ENCODE data around the gene PCDHGA1. TPM values are rescaled to one million over a fixed set of nuclear protein-coding genes. Genes with fewer than 3 reads are reported as not detected.
"Not testable (repeated sequence)": the region's sequence is repeated elsewhere in the genome, so short reads cannot be mapped to it uniquely, and the experiment has no call there.

Gene PCDHGA1
- polyA plus RNA-seq, 3 donors = 0.10 to 0.25 TPM; not detected in 1

DNA sequence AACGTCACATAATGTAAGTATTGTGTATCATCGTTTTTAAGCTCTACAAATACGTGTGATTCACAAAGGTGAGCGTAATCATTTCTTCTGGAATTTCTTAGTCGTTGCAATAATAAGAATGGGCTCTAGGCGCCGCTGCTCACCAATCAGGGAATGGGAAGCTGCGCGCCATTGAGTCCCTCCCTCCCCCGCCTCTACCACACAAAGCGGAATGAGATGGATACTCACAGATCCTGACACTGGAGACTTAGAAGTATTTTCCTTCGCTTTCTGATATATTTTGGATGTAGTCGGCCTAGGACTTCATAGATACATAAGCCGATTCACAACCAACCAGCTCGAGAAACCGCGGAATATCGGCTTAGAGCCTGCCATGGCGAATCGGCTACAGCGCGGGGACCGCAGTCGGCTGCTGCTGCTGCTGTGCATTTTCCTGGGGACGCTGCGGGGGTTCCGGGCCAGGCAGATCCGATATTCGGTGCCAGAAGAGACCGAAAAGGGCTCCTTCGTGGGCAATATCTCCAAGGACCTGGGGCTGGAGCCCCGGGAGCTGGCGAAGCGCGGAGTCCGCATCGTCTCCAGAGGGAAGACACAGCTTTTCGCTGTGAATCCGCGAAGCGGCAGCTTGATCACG is 90.7 kb downstream of the PCDHGA1 start, which contains the start of gene PCDHGA11:
Gene PCDHGA11, plus strand, starts transcription at position 197 of the 634 bp plus-strand sequence. Its CDS starts 177 bp downstream, at position 374.
- WGBS, 3 donors = 9 to 11% (median 10%) methylated on average over 42 of the region's 42 CpGs
- no peak within 1 kb of the TSS for H3K27ac ChIP-seq (ENCODE audit: low read depth, low read length)

DNA sequence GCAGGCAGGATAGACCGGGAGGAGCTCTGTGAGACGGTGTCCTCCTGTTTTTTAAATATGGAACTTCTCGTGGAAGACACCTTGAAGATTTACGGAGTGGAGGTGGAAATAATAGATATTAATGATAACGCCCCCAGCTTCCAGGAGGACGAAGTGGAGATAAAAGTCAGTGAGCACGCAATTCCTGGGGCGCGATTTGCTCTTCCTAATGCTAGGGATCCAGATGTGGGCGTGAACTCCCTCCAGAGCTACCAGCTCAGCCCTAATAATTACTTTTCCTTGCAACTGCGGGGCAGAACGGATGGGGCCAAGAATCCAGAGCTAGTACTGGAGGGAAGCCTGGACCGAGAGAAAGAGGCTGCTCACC is 91.2 kb downstream of the PCDHGA1 start:
- 8 to 13% (median 13%) methylated on average over 13 of the region's 13 CpGs for WGBS, 3 donors
- no peak overlapping the region for H3K27ac ChIP-seq (ENCODE audit: low read depth, low read length)

DNA sequence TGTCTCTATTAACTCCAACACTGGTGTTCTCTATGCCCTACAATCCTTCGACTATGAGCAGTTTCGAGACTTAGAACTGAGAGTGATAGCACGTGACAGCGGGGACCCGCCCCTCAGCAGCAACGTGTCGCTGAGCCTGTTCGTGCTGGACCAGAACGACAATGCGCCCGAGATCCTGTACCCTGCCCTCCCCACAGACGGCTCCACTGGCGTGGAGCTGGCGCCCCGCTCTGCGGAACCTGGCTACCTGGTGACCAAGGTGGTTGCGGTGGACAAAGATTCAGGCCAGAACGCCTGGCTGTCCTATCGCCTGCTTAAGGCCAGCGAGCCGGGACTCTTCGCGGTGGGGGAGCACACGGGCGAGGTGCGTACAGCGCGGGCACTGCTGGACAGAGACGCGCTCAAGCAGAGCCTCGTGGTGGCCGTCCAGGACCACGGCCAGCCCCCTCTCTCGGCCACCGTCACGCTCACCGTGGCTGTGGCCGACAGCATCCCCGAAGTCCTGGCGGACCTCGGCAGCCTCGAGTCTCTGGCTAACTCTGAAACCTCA is 92.5 kb downstream of the PCDHGA1 start:
- H3K27ac ChIP-seq (ENCODE audit: low read depth, low read length) = no peak overlapping the region
- WGBS, 3 donors = 16 to 25% (median 23%) methylated on average over 35 to 42 of the region's 42 CpGs

DNA sequence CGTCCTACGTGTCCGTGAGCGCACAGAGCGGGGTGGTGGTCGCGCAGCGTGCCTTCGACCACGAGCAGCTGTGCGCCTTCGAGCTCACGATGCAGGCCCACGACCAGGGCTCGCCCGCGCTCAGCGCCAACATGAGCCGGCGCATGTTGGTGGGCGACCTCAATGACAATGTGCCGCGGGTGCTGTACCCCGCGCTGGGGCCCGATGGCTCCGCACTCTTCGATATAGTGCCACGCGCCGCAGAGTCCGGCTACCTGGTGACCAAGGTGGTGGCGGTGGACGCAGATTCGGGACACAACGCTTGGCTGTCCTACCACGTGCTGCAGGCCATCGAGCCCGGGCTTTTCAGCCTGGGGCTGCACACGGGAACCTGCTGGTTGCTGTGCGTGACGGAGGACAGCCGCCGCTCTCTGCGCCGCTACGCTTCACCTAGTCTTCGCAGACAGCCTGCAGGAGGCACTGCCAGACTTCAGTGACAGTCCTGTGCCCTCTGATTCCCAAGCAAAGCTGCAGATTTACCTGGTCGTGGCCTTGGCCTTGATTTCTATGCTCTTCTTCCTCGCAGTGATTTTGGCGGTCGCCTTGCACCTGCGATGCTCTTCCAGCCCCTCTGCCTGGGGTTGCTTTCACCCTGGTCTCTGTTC is 97.6 kb downstream of the PCDHGA1 start:
- no peak overlapping the region for H3K27ac ChIP-seq (ENCODE audit: low read depth, low read length)
- 34 to 46% (median 43%) methylated on average over 53 of the region's 53 CpGs for WGBS, 3 donors

DNA sequence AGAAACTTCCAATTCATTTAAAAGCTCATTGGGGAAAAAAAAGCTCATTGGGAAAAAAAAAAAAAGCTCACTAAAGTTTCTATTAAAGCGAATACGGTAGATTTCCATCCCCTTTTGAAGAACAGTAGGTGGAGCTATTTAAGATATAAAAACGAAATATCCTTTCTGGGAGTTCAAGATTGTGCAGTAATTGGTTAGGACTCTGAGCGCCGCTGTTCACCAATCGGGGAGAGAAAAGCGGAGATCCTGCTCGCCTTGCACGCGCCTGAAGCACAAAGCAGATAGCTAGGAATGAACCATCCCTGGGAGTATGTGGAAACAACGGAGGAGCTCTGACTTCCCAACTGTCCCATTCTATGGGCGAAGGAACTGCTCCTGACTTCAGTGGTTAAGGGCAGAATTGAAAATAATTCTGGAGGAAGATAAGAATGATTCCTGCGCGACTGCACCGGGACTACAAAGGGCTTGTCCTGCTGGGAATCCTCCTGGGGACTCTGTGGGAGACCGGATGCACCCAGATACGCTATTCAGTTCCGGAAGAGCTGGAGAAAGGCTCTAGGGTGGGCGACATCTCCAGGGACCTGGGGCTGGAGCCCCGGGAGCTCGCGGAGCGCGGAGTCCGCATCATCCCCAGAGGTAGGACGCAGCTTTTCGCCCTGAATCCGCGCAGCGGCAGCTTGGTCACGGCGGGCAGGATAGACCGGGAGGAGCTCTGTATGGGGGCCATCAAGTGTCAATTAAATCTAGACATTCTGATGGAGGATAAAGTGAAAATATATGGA is 100.2 kb downstream of the PCDHGA1 start, which contains the start of gene PCDHGA12:
Gene PCDHGA12, plus strand, starts transcription at position 176 of the 782 bp plus-strand sequence. Its CDS starts 253 bp downstream, at position 429.
- H3K27ac ChIP-seq (ENCODE audit: low read depth, low read length) = no peak within 1 kb of the TSS
- WGBS, 3 donors = 7 to 12% (median 11%) methylated on average over 33 of the region's 33 CpGs

DNA sequence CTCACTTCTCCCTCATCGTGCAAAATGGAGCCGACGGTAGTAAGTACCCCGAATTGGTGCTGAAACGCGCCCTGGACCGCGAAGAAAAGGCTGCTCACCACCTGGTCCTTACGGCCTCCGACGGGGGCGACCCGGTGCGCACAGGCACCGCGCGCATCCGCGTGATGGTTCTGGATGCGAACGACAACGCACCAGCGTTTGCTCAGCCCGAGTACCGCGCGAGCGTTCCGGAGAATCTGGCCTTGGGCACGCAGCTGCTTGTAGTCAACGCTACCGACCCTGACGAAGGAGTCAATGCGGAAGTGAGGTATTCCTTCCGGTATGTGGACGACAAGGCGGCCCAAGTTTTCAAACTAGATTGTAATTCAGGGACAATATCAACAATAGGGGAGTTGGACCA is 101.0 kb downstream of the PCDHGA1 start:
- H3K27ac ChIP-seq (ENCODE audit: low read depth, low read length) = no peak overlapping the region

DNA sequence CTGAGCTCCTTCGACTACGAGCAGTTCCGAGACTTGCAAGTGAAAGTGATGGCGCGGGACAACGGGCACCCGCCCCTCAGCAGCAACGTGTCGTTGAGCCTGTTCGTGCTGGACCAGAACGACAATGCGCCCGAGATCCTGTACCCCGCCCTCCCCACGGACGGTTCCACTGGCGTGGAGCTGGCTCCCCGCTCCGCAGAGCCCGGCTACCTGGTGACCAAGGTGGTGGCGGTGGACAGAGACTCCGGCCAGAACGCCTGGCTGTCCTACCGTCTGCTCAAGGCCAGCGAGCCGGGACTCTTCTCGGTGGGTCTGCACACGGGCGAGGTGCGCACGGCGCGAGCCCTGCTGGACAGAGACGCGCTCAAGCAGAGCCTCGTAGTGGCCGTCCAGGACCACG is 102.0 kb downstream of the PCDHGA1 start:
- 25 to 35% (median 31%) methylated on average over 25 to 38 of the region's 38 CpGs for WGBS, 3 donors
- H3K27ac ChIP-seq (ENCODE audit: low read depth, low read length) = not testable (repeated sequence)

More for the DNA sequence above, 101.0 kb downstream of the PCDHGA1 start:
- 9 to 14% (median 13%) methylated on average over 37 of the region's 37 CpGs for WGBS, 3 donors

DNA sequence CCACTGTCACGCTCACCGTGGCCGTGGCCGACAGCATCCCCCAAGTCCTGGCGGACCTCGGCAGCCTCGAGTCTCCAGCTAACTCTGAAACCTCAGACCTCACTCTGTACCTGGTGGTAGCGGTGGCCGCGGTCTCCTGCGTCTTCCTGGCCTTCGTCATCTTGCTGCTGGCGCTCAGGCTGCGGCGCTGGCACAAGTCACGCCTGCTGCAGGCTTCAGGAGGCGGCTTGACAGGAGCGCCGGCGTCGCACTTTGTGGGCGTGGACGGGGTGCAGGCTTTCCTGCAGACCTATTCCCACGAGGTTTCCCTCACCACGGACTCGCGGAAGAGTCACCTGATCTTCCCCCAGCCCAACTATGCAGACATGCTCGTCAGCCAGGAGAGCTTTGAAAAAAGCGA is 102.4 kb downstream of the PCDHGA1 start:
- not testable (repeated sequence) for H3K27ac ChIP-seq (ENCODE audit: low read depth, low read length)
- WGBS, 3 donors = 18 to 29% (median 28%) methylated on average over 25 to 29 of the region's 29 CpGs

DNA sequence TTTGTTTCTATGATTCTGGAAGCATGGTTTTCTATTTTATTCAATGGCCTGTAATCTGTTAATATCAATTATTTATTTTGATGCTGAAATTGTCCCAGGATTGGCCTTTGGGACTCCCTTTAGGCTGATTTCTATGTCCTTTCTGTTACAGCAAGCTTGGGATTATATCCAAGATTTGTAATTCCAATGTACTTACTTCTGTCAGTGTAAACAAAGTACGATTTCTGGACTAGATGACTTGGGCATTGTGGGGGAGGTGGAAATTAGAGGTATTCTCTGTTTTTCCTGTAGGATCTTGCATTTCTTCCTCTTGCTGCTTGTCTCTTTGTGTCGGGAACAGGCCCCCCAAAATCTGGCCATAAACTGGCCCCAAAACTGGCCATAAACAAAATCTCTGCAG is 103.7 kb downstream of the PCDHGA1 start:
- 68 to 80% (median 76%) methylated on average over 2 of the region's 2 CpGs for WGBS, 3 donors
- no peak overlapping the region for H3K27ac ChIP-seq (ENCODE audit: low read depth, low read length)

DNA sequence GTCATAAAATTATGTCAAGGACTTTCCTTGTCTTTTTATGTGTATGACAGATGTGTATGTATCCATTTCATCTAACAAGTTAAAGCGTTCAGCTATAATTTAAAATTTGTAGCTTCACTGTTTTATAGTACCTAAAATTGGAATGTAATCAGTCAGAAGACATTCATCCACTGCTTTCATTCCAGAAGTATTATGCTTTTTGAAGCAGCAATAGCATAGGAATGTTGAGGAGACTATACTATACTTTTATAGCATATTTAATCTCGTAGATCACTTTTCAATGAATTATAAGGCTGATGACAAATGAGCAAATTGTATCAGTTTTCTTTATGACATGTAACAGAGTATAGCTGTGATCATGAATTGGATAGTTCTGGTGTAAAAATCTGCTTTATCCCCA is 106.9 kb downstream of the PCDHGA1 start:
- no peak overlapping the region for H3K27ac ChIP-seq (ENCODE audit: low read depth, low read length)
- WGBS, 3 donors = 91 to 93% (median 93%) methylated on average over 2 of the region's 2 CpGs

DNA sequence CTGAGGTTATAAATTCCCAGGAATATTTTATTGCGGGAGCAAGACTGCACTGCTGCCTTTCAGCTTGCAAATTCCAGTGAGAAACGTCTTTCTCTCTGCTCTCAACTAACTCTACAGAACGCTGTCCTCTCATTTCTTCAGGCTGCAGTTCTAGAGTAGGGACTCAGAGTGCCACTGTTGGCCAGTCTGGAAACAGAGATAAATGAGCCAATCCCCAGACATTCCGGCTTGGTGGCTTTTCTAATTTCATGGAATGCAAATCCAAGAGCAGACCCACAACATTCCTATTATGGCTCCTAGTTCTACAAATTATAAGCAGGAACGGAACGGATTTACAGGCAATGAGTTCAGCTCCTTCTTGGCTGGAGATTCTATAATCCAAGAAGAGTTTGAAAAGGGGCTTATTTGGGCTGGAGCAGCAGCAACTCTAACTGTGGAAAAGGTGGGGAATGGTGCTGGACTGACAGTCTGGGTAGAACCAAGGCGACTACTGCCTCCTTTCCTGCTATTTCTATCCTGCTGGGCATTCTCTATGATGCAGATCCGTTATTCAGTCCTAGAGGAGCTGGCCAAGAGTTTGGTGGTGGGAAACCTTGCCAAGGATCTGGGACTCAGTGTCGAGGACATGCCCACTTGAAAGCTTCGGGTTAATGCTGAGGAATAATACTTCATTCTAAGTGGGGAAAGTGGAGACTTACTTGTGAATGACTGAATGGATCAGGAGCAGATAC is 109.3 kb downstream of the PCDHGA1 start:
- WGBS, 3 donors = 60 to 69% (median 69%) methylated on average over 10 of the region's 10 CpGs
- no peak overlapping the region for H3K27ac ChIP-seq (ENCODE audit: low read depth, low read length)

DNA sequence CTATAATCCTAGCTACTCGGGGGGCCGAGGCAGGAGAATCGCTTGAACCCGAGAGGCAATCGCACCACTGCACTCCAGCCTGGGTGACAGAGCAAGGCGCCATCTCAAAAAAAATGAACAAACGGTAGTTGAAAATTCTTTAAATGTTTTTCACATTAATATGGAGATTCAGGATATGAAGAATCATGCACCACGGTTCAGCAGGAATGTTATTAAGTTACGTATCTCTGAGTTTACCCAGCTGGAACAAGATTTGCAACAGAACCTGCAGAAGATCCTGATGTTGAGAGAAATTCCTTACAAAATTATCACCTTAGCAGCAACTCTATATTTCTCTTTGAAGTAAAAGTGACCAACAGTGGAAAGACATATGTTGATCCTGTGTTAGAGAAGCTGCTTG is 110.0 kb downstream of the PCDHGA1 start:
- no peak overlapping the region for H3K27ac ChIP-seq (ENCODE audit: low read depth, low read length)
- 92 to 95% (median 93%) methylated on average over 9 of the region's 9 CpGs for WGBS, 3 donors

DNA sequence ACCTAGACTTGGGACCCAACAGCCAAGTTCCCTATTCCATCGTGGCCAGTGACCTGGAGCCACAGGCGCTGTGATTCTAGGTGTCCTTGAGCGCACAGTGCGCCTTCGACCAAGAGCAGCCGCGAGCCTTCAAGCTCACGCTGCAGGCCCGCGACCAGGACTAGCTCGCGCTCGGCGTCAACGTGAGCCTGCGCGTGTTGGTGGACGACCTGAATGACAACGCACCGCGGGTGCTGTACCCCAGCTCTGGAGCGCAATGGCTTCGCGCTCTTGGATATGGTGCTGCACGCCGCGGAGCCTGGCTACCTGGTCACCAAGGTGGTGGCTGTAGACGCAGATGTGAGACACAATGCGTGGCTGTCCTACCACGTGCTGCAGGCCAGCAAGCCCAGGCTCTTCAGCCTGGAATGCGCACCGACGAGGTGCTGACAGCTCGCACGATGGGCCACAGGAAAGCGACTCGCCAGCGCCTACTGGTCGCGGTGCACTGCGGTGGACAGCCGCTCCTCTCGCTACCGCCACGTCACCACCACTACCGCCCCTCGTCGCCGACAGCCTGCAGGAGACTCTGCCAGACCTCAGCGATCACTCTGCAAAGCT is 111.4 kb downstream of the PCDHGA1 start:
- no peak overlapping the region for H3K27ac ChIP-seq (ENCODE audit: low read depth, low read length)
- 44 to 52% (median 51%) methylated on average over 50 of the region's 50 CpGs for WGBS, 3 donors

DNA sequence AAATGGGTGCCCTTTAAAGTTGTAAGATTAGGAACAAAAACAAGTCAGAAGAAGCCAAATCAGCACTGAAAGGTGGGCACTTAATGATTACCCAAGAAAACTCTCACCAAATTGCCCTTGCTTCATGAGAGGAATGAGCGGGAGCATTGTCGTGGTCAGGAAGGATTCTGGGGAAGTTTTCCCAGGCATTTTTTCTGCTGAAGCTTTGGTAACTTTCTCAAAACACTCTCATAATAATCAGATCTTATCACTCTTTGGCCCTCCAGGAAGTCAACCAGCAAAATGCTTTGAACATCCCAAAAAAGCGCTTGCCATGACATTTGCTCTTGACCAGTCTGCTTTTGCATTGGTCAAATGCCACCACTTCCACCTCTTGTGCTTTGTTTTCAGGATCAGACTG is 135.0 kb downstream of the PCDHGA1 start:
- H3K27ac ChIP-seq (ENCODE audit: low read depth, low read length) = no peak overlapping the region
- WGBS, 3 donors = 95 to 98% (median 97%) methylated on average over 3 of the region's 3 CpGs

DNA sequence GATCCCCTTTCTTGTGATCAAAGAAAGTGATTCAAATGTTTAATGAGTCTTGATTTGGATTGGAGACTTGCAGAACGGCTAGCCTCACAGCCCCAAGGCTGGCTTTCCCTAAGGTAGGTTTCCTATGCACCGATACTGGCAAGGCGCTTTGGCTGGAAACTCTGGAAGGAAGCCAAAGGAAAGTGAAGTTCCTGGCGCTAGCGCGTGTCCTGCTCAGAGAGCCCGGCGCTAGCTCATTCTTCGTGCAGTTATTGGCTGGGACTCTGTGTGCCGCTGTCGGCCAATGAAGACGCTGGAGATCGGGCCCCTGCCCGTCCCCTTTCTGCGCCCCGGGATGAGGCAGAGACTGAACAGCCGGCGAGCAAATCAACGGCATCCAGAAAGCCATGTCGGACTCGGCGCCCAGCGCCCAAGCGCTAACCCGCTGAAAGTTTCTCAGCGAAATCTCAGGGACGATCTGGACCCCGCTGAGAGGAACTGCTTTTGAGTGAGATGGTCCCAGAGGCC is 145.4 kb downstream of the PCDHGA1 start, which contains the start of gene PCDHGC3:
Gene PCDHGC3, plus strand, starts transcription at position 342 of the 507 bp plus-strand sequence. Its CDS starts 151 bp downstream, at position 493.
- 0 to 1% (median 0%) methylated on average over 28 of the region's 28 CpGs for WGBS, 3 donors
- H3K27ac ChIP-seq (ENCODE audit: low read depth, low read length) = no peak within 1 kb of the TSS

DNA sequence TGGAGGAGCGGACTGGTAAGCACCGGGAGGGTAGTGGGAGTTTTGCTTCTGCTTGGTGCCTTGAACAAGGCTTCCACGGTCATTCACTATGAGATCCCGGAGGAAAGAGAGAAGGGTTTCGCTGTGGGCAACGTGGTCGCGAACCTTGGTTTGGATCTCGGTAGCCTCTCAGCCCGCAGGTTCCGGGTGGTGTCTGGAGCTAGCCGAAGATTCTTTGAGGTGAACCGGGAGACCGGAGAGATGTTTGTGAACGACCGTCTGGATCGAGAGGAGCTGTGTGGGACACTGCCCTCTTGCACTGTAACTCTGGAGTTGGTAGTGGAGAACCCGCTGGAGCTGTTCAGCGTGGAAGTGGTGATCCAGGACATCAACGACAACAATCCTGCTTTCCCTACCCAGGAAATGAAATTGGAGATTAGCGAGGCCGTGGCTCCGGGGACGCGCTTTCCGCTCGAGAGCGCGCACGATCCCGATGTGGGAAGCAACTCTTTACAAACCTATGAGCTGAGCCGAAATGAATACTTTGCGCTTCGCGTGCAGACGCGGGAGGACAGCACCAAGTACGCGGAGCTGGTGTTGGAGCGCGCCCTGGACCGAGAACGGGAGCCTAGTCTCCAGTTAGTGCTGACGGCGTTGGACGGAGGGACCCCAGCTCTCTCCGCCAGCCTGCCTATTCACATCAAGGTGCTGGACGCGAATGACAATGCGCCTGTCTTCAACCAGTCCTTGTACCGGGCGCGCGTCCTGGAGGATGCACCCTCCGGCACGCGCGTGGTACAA is 146.0 kb downstream of the PCDHGA1 start:
- 1 to 2% (median 1%) methylated on average over 58 of the region's 58 CpGs for WGBS, 3 donors
- H3K27ac ChIP-seq (ENCODE audit: low read depth, low read length) = no peak overlapping the region

DNA sequence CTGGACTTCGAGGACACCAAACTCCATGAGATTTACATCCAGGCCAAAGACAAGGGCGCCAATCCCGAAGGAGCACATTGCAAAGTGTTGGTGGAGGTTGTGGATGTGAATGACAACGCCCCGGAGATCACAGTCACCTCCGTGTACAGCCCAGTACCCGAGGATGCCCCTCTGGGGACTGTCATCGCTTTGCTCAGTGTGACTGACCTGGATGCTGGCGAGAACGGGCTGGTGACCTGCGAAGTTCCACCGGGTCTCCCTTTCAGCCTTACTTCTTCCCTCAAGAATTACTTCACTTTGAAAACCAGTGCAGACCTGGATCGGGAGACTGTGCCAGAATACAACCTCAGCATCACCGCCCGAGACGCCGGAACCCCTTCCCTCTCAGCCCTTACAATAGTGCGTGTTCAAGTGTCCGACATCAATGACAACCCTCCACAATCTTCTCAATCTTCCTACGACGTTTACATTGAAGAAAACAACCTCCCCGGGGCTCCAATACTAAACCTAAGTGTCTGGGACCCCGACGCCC is 146.8 kb downstream of the PCDHGA1 start:
- WGBS, 3 donors = 26 to 47% (median 32%) methylated on average over 24 of the region's 24 CpGs
- H3K27ac ChIP-seq (ENCODE audit: low read depth, low read length) = no peak overlapping the region
